H1 (cell line): Measurements from ENCODE around the gene NEK3.
"Not testable (repeated sequence)": the region's sequence is repeated elsewhere in the genome, so short reads cannot be mapped to it uniquely, and the experiment has no call there.

Experiments used
- CHD2 ChIP-seq: IDR thresholded peaks from 2 replicates; pipeline ENCODE4 v1.6.1; 2012; ENCODE audit warnings: low read length, improper control_type of control experiment
- EZH2 ChIP-seq: fragments of 200-600 bp; sonication (generic); IDR thresholded peaks from 2 replicates; pipeline ENCODE4 v1.7.1; 2012; ENCODE audit warnings: low read depth, mild to moderate bottlenecking, moderate library complexity, low read length, inconsistent platforms; ENCODE audit not compliant: severe bottlenecking
- GABPA ChIP-seq: IDR thresholded peaks from 2 replicates; pipeline ENCODE4 v1.6.1; 2011; ENCODE audit warnings: mild to moderate bottlenecking, low read length, moderate library complexity, borderline replicate concordance; ENCODE audit not compliant: insufficient read depth
- HDAC2 ChIP-seq, 2 experiments: fragments of 300-600 bp in 1 of 2; sonication (generic) in 1 of 2; IDR thresholded peaks; 2 replicates each; pipeline ENCODE4 v1.6.1; 2011 to 2012; ENCODE audit warnings: low read depth in 2 of 2, low read length in 2 of 2, mild to moderate bottlenecking in 2 of 2, moderate library complexity in 2 of 2, borderline replicate concordance in 1 of 2, inconsistent platforms in 1 of 2
- SP1 ChIP-seq: IDR thresholded peaks from 2 replicates; pipeline ENCODE4 v1.6.1; 2011; ENCODE audit warnings: low read depth, low read length
- TAF1 ChIP-seq: IDR thresholded peaks from 2 replicates; pipeline ENCODE4 v1.6.1; 2011; ENCODE audit warnings: mild to moderate bottlenecking, low read depth, low read length
- TCF12 ChIP-seq: IDR thresholded peaks from 2 replicates; pipeline ENCODE4 v1.6.1; 2011; ENCODE audit warnings: low read depth, mild to moderate bottlenecking, low read length
- TF ChIP-seq, protein P1 (sequence below), 3 experiments: IDR thresholded peaks; 1 replicate in 2 of 3; 2 replicates in 1 of 3; pipeline versions ENCODE4 v1.5.1 to v1.6.1; 2011; ENCODE audit warnings: low read length in 3 of 3, mild to moderate bottlenecking in 3 of 3, inconsistent platforms in 2 of 3, low read depth in 1 of 3, moderate library complexity in 1 of 3; ENCODE audit not compliant: insufficient read depth in 1 of 3; ENCODE audit errors: control extremely low read depth in 1 of 3

DNA sequence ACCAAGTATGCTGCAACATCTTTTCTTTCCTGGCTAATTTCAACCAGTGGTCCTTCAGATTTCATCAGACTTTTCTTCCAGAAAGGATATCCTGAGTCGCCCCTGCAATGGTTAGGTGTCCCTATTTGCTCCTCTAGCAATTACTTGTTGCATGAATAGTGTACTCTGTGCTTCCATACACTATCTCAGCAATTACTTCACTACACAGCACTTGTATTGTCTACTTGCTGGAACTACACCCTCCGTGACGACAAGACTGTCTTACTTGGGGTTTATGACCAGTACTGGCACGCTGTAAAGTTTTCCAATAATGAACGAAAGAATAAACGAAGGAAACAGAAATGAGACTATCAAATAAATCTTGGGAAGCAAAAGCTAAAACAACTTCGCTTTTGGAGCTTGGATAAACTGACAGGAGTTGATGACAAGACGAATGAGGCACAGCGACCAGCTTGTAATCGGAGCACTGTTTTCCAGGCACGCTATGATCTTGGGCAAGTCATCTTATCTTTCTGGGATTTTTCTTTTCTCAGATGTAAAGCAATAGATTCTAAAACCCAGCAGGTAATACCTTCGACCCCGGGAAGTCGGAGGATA lies 34.3 kb upstream of the NEK3 start:
- TF ChIP-seq GABPA; TCF12; TAF1; EZH2; HDAC2 (IDR thresholded peaks at IDR 0.05; ENCODE audit: borderline replicate concordance in 1 of 2, low read depth in 2 of 2, low read length in 2 of 2); SP1; CHD2: not testable (repeated sequence)
- TF ChIP-seq, protein P1, sequence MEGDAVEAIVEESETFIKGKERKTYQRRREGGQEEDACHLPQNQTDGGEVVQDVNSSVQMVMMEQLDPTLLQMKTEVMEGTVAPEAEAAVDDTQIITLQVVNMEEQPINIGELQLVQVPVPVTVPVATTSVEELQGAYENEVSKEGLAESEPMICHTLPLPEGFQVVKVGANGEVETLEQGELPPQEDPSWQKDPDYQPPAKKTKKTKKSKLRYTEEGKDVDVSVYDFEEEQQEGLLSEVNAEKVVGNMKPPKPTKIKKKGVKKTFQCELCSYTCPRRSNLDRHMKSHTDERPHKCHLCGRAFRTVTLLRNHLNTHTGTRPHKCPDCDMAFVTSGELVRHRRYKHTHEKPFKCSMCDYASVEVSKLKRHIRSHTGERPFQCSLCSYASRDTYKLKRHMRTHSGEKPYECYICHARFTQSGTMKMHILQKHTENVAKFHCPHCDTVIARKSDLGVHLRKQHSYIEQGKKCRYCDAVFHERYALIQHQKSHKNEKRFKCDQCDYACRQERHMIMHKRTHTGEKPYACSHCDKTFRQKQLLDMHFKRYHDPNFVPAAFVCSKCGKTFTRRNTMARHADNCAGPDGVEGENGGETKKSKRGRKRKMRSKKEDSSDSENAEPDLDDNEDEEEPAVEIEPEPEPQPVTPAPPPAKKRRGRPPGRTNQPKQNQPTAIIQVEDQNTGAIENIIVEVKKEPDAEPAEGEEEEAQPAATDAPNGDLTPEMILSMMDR (IDR thresholded peaks at IDR 0.05; ENCODE audit: control extremely low read depth in 1 of 3, insufficient read depth in 1 of 3, low read depth in 1 of 3, low read length in 3 of 3): not testable (repeated sequence)
